ENCODE results near the gene ANGPTL8.

GRCh38 chr19:11252665-11253355 is 13.4 kb downstream of the ANGPTL8 start:
- TF ChIP-seq CTCF (IDR thresholded peaks at IDR 0.05), result no peak
- no peak for TF ChIP-seq POLR2A (IDR thresholded peaks at IDR 0.05)
